ENCODE measurements around the gene BCL10.
"Not testable (repeated sequence)": the region's sequence is repeated elsewhere in the genome, so short reads cannot be mapped to it uniquely, and the experiment has no call there.

Gene BCL10

GRCh38 chr1:85262985-85263384 lies 13.4 kb downstream of the BCL10 start:
- no peak for DNase-seq

- DNase-seq: peak; percentile 91
These were observed 16.5 kb downstream of the BCL10 start for GRCh38 chr1:85259912-85260274.

GRCh38 chr1:85259118-85259911 lies 17.1 kb downstream of the BCL10 start, which contains the start of gene C1orf52:
TSS of gene C1orf52 (minus strand) at chr1:85259662. CDS start at chr1:85259633, 29 bp downstream.
- peak; percentile 99 for DNase-seq

GRCh38 chr1:85258536-85259117 lies 17.8 kb downstream of the BCL10 start:
- no peak for DNase-seq

- not testable (repeated sequence) for DNase-seq
These were observed 27.4 kb downstream of the BCL10 start for GRCh38 chr1:85249042-85249441.

- DNase-seq: no peak
These were observed 30.5 kb downstream of the BCL10 start for GRCh38 chr1:85245891-85246290.

GRCh38 chr1:85245456-85245855 lies 31.0 kb downstream of the BCL10 start:
- DNase-seq: no peak

GRCh38 chr1:85244271-85245061 lies 32.0 kb downstream of the BCL10 start:
- peak; percentile 78 for DNase-seq

- DNase-seq: no peak
These were observed 33.1 kb downstream of the BCL10 start for GRCh38 chr1:85243372-85243771.

GRCh38 chr1:85240643-85241042 lies 35.8 kb downstream of the BCL10 start:
- DNase-seq: no peak

GRCh38 chr1:85240174-85240601 lies 36.2 kb downstream of the BCL10 start:
- DNase-seq: no peak

GRCh38 chr1:85237613-85238012 lies 38.8 kb downstream of the BCL10 start:
- DNase-seq: no peak

GRCh38 chr1:85230305-85230977 lies 46.0 kb downstream of the BCL10 start:
- no peak for DNase-seq

GRCh38 chr1:85229574-85230097 lies 46.8 kb downstream of the BCL10 start:
- DNase-seq: no peak

- no peak for DNase-seq
These were observed 47.5 kb downstream of the BCL10 start for GRCh38 chr1:85228972-85229371.

- no peak for DNase-seq
These were observed 50.6 kb downstream of the BCL10 start for GRCh38 chr1:85225624-85226380.

GRCh38 chr1:85224734-85225623 lies 51.5 kb downstream of the BCL10 start:
- DNase-seq: peak; percentile 42

GRCh38 chr1:85224295-85224694 lies 52.1 kb downstream of the BCL10 start:
- no peak for DNase-seq

- no peak for DNase-seq
These were observed 53.1 kb downstream of the BCL10 start for GRCh38 chr1:85223334-85223733.

- peak; percentile 43 for DNase-seq
These were observed 55.7 kb downstream of the BCL10 start for GRCh38 chr1:85220756-85221201.

Data from femur (tissue), 1 donor.